ENCODE results near the gene JOSD2.

Gene JOSD2

GRCh38 chr19:50468818-50469217 lies 42.2 kb downstream of the JOSD2 start:
- TF ChIP-seq CTCF (IDR thresholded peaks at IDR 0.05), result no peak

GRCh38 chr19:50467566-50467965 lies 43.4 kb downstream of the JOSD2 start:
- Histone ChIP-seq H3K36me3 (no peaks in the 10 kb centered on the region), H3K27me3 (no peaks in the 10 kb centered on the region), H3K4me3 (ENCODE audit: low read depth in 1 of 2, low read length in 1 of 2) (no peak overlapping the region), H3K4me1 (ENCODE audit: control insufficient read depth in 1 of 2, insufficient read depth in 1 of 2, low read depth in 1 of 2, low read length in 1 of 2) (no peaks in the 10 kb centered on the region), H3K9me3 (no peaks in the 10 kb centered on the region), H3K27ac (no peak overlapping the region)
- TF ChIP-seq CTCF (IDR thresholded peaks at IDR 0.05), result no peak

More at GRCh38 chr19:50468818-50469217, 42.2 kb downstream of the JOSD2 start:
- Histone ChIP-seq H3K36me3 (no peaks in the 10 kb centered on the region), H3K27ac (no peak overlapping the region), H3K27me3 (no peaks in the 10 kb centered on the region), H3K4me1 (ENCODE audit: control insufficient read depth in 1 of 2, insufficient read depth in 1 of 2, low read depth in 1 of 2, low read length in 1 of 2) (no peaks in the 10 kb centered on the region), H3K9me3 (no peaks in the 10 kb centered on the region), H3K4me3 (ENCODE audit: low read depth in 1 of 2, low read length in 1 of 2) (no peak overlapping the region)

GRCh38 chr19:50466706-50467039 lies 44.3 kb downstream of the JOSD2 start:
- no peak overlapping the region for H3K27ac ChIP-seq
- H3K36me3 ChIP-seq, result no peaks in the 10 kb centered on the region
- no peak overlapping the region for H3K4me3 ChIP-seq (ENCODE audit: low read depth in 1 of 2, low read length in 1 of 2)
- no peak for TF ChIP-seq CTCF (IDR thresholded peaks at IDR 0.05)
- H3K4me1 ChIP-seq (ENCODE audit: control insufficient read depth in 1 of 2, insufficient read depth in 1 of 2, low read depth in 1 of 2, low read length in 1 of 2), result no peaks in the 10 kb centered on the region
- peaks cover 3% of the 10 kb centered on the region for H3K27me3 ChIP-seq
- H3K9me3 ChIP-seq, result no peaks in the 10 kb centered on the region

- Histone ChIP-seq H3K36me3 (no peaks in the 10 kb centered on the region), H3K9me3 (no peaks in the 10 kb centered on the region), H3K4me3 (ENCODE audit: low read depth in 1 of 2, low read length in 1 of 2) (no peak overlapping the region), H3K4me1 (ENCODE audit: control insufficient read depth in 1 of 2, insufficient read depth in 1 of 2, low read depth in 1 of 2, low read length in 1 of 2) (no peaks in the 10 kb centered on the region), H3K27me3 (peaks cover 8% of the 10 kb centered on the region), H3K27ac (no peak overlapping the region)
- no peak for TF ChIP-seq CTCF (IDR thresholded peaks at IDR 0.05)
These were observed 44.8 kb downstream of the JOSD2 start for GRCh38 chr19:50465986-50466705.

GRCh38 chr19:50465000-50465399 lies 46.0 kb downstream of the JOSD2 start:
- no peak for TF ChIP-seq CTCF (IDR thresholded peaks at IDR 0.05)
- Histone ChIP-seq H3K27me3 (peaks cover 20% of the 10 kb centered on the region), H3K27ac (no peak overlapping the region), H3K4me1 (ENCODE audit: control insufficient read depth in 1 of 2, insufficient read depth in 1 of 2, low read depth in 1 of 2, low read length in 1 of 2) (no peaks in the 10 kb centered on the region), H3K9me3 (no peaks in the 10 kb centered on the region), H3K36me3 (no peaks in the 10 kb centered on the region), H3K4me3 (ENCODE audit: low read depth in 1 of 2, low read length in 1 of 2) (no peak overlapping the region)
